NAMALWA (cell line): ENCODE results near the gene PAPOLA.
A peak's percentile ranks its signal among the peaks of the same experiment; 100 is the strongest.
"Not testable (repeated sequence)": the region's sequence is repeated elsewhere in the genome, so short reads cannot be mapped to it uniquely, and the experiment has no call there.

Experiments used
- DNase-seq: peaks from one replicate; pipeline ENCODE4 v3.0.0-alpha.2; 2015; ENCODE audit warnings: low spot score

Gene PAPOLA

DNA sequence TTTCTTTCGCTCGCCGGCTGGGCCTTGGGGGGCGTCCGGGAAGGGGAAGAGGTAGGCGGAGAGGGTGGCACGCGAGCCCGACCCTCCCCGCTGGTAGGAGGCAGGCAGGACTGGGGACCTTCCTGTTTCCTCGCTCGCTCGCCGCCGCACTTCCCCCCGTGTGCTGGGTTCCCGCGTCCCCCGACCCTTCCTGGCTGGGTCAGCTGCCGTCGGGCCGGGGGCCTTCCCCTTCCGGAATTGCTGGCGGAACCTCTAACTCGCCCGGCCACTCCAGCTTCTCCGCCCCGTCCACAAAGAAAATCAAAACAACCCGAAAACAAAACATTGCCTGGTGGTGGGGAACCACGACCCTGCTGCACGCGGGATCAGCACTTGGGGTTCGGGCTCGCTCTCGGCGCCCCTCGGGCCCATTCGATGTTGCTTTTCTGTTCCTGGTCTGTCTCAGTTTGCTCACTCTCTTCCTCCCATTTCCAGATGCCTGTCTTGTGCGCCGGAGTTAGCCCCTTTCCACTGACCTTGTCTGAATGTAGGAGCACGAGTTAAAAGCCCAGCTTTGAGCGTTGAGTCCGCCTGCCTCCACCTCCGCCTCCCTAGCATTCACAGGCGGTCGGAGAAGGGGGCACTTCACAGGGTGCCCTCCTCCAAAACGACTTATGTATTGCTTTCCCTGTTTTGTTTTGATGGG lies 581 bp downstream of the PAPOLA start:
- DNase-seq: peak; percentile 61

DNA sequence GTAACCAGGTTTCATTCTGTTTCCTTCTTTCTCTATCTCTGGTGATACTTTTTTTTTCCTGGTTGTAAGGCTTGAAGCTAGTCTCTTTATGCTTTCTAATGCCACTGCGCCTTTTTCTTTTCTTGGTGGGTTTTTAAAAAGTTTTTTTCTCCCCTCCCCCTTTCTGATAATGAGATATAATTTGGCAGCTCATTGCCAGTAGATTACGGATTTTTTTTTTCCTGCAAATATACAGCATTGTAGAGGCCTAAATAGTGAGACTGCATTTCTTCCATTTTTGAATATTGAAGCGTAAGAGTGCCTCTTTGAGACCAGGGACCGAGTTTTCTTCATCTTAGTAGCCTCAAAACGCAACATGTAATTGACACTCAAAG lies 1.1 kb downstream of the PAPOLA start:
- no peak for DNase-seq

DNA sequence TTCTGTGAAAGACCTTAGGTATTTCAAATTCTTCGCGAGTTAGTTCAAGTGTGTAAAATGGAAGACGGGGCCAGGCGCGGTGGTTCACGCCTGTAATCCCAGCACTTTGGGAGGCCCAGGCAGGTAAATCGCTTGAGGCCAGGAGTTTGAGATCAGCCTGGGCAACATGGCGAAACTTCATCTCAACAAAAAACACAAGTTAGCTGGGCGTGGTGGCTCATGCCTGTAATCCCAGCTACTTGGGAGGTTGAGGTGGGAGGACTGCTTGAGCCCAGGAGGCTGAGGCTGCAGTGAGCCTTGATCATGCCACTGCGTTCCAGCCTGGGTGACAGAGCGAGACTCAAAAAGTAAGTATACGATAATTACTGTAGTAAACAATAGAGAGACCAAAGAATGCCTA lies 2.2 kb downstream of the PAPOLA start:
- not testable (repeated sequence) for DNase-seq

DNA sequence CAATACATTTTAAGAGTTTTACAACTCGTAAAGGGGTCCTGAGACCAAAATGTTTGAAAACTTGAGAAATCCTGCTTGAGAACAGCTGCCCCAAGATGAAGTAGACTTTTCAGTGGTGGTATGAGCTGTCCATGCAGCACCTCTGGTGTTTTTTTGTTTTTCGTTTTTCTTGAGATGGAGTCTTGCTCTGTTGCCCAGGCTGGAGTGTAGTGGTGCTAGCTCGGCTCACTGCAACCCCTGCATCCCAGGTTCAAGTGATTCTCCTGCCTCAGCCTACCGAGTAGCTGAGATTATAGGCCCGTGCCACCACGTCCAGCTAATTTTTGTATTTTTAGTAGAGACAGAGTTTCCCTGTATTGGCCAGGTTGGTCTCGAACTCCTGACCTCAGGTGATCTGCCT lies 5.5 kb downstream of the PAPOLA start:
- no peak for DNase-seq

DNA sequence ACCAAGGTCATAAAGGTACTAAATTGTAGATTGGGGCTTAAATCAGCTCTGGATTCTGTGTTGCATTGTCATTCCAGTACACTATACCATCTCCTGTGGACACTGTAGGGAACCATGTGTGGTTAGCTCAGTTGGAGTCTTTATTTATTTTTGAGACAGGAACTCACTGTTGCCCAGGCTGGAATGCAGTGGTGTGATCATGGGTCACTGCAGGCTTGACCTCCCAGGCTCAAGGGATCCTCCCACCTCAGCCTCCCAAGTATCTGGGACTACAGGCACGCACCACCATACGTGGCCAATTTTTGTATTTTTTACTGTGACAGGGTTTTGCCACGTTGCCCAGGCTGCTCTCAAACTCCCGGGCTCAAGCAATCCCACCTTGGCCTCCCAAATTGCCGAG lies 6.7 kb downstream of the PAPOLA start:
- no peak for DNase-seq

DNA sequence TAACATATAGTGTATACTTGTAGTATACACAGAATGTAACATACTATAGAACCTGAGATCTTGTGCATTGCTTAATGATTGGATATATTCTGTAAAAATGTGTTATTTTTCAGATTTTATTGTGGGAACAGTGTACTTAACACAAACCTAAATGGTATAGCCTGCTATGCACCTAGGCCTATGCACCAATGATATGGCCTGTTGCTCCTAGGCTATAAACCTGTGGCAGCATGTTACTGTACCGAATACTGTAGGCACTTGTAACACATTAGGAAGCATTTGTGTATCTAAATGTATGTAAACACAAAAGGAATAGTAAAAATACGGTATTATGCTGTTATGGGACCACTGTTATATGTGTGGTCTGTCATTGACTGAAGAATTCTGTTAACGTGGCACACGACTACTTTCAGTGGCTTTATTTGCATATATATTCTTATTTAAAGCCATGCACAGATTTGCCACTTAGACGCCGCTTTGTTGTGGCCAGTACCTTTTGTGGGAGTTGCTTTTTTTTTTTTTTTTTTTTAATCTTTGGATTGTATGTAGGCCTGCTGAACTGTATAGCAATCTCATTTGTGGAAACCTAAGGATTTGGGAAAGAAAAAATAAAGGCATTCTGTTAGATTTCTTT lies 7.4 kb downstream of the PAPOLA start:
- DNase-seq: no peak

DNA sequence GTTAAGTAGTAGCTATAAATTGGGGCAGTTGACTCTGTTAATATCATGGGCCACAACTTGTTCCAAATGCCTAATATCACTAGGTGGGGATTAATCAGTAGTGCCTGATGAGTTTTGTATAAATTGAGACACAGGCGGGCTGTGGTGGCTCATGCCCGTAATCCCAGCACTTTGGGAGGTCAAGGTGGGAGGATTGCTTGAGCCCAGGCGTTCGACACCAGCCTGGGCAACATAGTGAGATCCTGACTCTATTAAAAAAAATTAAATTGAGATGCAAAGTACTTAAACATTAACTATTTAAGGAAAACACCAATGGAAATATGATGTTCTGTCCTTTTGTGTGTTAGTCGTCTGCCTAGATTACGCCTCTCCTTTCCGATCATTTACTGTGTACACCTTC lies 9.0 kb downstream of the PAPOLA start:
- DNase-seq: no peak

DNA sequence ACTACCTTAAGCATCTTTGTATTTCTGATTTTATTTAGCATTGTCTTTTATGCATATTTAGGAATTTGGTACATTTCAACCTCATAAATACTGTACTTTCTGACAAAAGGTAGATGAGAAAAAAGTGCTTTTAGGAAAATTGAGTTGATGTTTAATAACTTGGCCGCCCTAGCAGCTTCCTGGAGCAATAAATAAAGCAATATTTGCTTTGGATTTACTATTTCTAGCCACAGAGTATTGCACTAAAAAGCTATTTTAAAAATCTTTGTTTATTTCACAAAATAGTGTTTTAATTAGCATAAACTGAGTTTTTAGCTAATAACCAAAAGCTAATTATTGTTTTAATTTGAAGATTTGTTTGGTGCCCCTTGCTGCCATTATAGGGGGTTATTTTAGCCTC lies 9.5 kb downstream of the PAPOLA start:
- DNase-seq: no peak

DNA sequence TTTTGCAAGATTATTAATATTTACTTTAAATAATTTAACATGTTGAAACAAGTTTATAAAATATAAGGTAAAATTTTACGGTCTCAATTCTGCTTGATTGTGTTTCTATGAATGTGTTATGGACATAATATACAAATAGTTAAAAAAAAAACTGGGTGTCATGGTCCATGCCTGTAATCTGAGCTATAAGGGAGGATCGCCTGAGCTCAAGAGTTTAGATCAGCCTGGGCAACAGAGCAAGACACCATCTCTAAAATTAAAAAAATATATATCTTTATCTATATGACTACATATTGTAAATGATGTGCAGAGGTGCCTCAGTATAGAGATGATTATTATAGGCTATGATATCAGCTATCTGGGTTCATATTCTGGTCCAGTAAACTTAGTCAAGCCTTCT lies 9.9 kb downstream of the PAPOLA start:
- DNase-seq: no peak

DNA sequence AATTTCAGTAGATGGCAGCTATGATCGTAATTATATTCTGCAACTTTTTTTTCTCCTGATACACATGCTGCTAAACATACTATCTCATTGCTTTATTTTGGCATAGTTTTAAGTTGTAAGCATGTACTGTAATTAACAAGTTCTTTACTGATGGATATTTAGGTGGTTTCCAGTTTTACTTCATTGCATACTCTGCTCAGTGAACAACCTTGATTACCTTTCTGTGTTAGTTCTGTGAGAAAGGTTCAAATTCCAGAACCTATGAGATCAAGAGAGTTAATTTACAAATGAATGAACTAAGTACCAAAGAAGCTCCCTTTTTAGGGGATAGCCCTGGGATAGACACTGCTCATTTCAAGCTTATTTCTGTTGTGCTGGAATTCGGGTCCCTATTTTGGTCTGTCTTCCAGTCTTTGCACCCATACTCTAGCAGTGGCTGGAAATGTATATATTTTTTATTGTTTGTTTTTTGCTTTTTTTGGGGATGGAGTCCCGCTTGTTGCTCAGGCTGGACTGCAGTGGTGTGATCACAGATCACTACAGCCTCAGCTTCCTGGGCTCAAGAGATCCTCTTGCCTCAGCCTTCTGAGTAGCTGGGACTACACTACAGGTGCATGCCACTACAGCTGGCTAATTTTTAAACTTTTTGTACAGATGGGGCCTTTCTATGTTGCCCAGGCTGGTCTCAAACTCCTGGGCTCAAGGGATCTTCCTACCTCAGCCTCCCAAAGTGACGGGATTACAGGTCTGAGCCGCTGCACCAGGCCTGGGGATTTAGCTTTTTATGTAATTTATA lies 10.6 kb downstream of the PAPOLA start:
- no peak for DNase-seq

DNA sequence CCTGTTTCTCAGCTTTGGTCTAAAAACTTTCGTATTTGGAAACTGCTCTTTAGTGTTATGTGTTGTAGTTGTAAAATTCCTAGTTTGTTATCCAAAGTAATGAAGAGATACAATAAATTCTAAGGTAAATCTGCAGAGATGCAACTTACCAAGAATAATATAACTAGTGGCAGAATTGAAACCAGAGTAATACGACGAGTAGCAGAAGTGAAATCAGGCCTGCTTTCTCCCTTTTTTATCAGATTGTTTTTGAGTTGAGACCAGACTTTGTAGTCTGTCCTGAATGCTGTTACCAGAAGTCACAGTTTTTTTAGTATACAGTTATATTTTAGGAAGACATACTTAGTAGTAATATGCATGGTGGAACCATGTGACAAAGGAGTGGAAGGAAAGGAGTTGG lies 12.5 kb downstream of the PAPOLA start:
- DNase-seq: no peak

DNA sequence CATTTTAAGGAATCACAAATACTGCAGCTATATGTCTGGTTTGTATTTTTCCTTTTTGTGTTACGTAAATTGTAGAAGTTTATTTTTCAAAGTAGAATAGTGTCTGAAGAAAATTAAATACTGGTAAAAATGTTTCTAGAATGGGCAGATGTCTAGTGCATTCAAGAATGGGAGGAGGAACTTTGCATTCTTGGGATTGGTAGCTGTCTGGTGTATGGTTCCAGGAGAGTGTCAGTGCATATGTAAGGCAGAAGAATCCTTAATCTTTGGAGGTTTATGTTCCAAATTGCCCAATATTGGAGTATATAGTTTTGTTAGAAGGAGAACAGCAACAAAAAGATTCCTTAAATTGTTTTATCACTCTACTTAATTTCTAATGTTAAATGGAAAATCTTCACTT lies 13.5 kb downstream of the PAPOLA start:
- DNase-seq: no peak

DNA sequence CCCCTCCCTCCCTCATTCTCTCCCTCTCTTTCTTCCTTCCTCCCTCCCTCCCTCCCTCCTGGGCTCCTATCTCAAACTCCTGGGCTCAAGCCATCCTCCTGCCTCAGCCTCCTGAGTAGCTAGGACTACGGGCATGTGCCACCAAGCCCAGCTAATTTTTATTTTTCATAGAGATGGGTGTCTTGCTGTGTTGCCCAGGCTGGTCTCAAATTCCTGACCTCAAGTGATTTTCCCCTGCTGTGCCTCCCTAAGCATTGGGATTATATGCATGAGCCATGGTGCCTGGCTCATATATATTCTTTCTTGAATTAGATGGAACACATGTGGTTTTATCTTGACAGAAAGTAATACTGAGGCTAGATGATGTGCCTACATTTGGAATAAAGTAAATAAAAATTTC lies 14.2 kb downstream of the PAPOLA start:
- DNase-seq: no peak

DNA sequence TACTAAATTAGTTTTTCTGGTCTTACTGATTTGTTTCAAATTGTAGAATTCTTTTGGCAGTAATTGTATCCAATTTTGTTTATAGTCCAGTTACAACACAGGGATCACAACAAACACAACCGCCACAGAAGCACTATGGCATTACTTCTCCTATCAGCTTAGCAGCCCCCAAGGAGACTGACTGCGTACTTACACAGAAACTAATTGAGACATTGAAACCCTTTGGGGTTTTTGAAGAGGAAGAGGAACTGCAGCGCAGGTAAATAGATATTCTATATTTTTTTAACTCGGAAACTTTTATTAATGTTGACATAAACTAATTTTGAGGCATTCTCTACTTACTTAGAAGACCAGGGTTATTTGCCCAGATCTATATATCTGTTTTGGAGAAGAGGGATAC lies 17.8 kb downstream of the PAPOLA start:
- DNase-seq: no peak

DNA sequence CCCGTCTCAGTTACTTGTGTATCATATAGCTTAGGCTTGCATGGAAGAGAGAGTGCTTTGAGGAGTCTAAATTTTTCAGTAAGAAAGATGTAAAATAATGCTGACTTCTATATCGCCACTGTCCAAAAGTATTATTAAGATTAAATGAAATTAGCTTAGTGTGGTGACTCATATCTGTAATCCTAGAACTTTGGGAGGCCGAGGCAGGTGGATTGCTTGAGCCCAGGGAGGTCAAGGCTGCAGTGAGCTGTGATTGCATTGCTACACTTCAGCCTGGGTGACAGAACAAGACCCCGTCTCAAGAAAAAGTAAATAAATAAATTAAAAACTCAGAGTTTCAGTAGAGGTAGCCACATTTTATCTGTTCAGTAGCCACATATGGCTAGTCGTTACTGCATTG lies 23.3 kb downstream of the PAPOLA start:
- no peak for DNase-seq

DNA sequence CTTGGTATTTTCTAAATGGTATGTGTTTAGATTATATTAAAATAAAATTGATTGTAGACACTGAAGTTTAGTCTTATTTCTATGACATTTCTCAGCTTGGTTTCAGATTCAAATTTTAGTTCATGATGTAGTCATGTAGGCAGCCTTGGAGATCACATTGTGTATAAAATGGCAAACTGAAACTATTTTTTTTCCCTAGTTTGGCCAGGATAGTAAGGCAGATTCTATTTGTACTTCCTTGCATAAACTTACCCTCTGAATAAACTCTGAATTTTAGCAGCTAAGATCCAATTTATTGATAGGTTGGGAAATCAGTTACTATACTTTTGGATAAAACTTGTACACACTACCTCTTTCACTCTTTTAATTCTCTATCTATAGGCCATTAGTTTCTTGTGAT lies 30.4 kb downstream of the PAPOLA start:
- no peak for DNase-seq

DNA sequence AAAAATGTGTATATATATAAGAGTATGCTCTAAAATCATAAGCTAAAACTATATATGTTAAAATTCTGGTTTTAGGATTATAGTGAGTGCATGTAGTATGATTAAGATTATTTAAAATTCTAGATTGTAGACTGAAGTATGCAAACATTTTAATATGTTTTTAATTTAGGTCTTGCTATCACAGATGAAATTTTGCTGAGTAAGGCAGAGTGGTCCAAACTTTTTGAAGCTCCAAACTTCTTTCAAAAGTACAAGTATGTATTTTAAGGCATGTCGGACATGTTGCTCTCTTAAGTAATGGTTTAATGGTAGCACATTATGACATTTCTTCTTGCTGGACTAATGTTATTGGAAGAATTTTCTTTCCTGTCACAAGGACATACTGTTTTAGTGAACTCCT lies 34.6 kb downstream of the PAPOLA start:
- no peak for DNase-seq

DNA sequence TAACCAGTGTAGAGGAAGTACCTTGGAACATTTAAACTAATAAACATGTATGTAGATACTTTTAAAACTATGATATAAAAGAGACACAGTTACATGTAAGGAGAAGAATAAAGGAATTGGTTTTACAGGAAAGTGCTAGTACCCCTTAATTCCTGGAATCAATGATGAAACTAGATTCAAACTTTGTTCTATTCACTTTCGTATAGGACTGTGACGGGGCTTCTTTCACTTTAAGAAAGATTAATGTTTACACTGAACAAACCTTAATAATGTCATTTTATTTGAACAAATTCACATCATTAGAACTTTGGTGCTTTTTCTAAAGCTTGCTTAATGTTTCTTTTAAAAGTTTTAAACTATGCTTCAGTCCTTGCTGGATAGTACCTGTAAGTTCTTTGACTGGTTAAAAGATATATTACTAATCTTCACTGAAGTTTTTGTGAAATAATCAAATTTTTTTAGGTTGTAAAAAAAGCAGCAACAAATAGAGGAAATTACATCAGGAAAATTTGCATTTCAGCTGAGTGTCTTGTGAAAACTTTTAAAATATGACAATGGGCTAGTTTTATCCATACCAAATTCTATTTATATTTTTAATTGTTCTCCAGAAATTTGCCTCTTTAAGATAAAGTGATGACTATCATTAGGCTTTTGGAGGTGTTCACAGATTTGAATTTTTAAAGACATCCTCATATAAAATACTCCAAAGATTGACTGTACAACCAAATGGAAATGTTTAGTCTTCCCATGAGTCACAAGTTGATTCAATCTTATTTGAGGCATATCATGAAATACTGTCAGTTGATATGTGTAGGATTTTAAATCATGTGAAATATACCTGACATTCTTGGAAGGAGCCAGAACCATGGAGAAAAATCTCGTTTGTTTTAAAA lies 36.2 kb downstream of the PAPOLA start:
- no peak for DNase-seq

DNA sequence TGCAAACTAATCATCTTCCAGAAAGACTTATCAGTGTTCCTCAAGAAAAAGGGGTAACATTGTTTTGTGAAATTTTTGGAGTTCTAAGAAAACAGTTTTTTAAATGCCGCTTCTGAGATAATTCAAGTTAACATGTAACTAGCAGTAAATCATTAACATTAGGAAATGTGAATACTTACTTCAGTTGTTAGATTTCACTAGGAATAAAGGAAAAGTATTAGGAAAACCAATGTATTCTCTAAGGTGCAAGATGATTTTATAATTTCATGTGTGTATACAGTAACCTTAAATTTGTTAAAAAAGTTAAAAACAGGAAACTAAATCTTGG lies 36.8 kb downstream of the PAPOLA start:
- no peak for DNase-seq

DNA sequence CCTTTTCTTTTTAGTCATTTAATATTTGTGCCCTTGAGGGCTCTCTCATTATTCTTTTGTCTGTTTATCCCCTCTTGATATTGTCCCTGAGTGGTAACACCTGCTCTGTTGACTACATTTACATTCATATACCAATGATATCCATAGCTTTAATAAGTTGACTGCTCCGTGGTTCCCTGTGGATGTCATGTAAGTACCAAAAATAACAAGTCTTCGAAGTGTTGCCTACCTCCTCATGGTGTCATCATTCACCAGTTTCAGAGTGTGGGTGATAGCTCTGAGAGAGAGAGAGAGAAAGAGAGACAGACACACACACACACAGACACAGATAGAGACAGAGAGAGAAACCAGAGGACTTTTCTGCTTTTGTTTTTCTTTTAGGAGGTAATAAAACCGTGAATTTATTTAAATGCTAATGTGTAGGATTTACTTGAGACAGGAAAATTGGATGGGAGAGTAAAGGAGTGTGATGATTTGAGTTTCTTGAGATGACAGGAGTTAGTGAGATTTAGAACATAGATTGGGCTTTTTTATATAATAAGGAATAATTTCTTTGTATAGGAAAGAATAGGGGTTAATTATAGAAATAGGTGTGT lies 52.2 kb downstream of the PAPOLA start:
- no peak for DNase-seq

DNA sequence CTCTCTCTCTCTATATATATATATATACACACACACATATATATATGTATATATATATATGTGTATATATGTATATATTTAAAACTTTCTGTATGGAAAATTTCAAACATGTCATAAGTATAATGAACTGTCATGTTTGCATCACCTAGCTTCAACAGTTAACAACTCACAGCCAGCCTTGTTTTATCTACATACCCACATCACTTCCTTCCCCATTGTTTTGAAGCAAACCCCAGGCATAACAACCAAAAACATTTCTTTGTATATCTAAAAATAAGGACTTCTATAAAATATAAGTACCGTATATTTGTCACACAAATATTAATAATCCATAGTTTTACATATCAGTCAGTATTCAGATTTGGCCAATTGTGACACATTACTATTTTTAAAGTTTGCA lies 57.4 kb downstream of the PAPOLA start:
- no peak for DNase-seq

DNA sequence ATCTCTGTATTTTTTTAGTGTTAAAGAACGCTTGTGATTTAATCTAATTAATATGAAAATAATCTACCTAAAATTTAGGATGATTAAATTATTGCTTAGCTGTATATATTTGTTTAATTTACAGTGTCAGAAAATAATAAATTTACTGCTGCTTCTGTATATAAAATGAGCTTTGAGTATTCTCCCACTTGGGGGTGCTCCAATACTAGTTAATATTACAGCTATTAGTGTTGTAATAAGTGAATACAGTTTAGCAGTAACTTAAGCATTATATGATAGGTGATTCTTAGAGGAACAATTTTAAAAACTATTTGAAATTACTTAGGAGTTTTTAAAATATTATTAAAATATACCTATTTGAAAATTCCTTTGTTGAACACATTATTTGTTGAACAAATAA lies 62.2 kb downstream of the PAPOLA start:
- DNase-seq: peak; percentile 33
